Measurements from ENCODE around the gene SERINC1.

DNA sequence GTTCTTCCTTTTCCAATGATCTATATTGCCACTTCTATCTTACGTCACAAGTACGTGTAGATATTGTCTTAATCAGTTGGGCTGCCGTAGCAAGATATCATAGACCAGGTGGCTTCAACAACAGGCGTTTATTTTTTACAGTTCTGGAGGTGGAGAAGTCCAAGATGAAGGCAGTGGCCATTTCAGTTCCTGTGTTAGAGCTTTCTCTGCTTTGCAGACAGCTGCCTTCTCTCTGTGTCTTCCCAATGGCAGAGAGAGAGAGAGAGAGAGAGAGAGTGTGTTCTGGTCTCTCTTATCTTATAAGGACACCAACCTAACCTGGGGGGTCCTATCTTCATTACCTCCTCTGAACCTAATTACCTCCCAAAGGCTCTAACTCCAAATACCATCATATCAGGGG is 63.9 kb downstream of the SERINC1 start:
- TF ChIP-seq, protein P1, sequence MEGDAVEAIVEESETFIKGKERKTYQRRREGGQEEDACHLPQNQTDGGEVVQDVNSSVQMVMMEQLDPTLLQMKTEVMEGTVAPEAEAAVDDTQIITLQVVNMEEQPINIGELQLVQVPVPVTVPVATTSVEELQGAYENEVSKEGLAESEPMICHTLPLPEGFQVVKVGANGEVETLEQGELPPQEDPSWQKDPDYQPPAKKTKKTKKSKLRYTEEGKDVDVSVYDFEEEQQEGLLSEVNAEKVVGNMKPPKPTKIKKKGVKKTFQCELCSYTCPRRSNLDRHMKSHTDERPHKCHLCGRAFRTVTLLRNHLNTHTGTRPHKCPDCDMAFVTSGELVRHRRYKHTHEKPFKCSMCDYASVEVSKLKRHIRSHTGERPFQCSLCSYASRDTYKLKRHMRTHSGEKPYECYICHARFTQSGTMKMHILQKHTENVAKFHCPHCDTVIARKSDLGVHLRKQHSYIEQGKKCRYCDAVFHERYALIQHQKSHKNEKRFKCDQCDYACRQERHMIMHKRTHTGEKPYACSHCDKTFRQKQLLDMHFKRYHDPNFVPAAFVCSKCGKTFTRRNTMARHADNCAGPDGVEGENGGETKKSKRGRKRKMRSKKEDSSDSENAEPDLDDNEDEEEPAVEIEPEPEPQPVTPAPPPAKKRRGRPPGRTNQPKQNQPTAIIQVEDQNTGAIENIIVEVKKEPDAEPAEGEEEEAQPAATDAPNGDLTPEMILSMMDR (IDR thresholded peaks at IDR 0.05) = no peak
- TF ChIP-seq POLR2A (IDR thresholded peaks at IDR 0.05) (no peak), POLR2AphosphoS5 (IDR thresholded peaks at IDR 0.05) (no peak)

Data from breast epithelium (tissue), 3 donors.